ENCODE data around the gene TRIM41.

The TRIM41 gene

DNA sequence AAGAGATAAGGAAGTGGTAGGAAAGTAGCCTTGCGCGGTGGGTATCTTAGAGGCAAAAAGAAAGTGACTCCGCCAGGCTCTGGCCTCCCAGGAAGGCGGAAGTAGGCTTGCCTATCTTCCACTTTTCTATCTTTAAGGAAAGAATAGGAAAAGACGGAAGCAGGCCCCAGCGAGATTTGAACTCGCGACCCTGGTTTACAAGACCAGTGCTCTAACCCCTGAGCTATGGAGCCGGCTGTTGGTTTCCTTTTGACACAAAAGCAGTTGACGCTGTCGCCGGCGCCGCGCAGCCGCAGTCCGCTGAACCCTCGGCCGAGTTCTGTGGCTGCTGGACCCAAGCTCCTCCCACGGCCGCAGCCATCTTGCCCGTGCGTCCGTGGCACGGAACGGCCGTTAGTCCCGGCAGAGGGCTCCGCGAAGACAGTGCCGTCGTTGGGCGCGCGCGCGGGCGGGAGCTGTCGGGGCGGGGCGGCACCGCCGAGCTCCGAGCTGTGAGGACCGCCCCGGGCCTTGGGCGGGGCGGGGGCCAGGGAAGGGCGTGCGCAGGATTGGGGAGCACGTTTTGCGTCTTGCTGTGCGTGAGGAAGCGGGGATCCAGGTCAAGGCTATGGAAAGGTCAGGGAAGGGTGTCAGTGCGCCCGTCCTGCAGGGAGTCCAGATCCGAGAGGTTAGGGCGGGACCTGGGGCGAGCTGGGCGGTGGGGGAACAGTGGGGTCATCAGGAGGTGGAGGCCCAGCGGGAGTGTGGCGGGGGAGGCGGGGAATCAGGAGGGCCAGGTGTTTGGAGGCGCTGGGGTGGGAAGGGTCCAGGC is 31.4 kb upstream of the TRIM41 start (continued):
- TF ChIP-seq, protein P1, sequence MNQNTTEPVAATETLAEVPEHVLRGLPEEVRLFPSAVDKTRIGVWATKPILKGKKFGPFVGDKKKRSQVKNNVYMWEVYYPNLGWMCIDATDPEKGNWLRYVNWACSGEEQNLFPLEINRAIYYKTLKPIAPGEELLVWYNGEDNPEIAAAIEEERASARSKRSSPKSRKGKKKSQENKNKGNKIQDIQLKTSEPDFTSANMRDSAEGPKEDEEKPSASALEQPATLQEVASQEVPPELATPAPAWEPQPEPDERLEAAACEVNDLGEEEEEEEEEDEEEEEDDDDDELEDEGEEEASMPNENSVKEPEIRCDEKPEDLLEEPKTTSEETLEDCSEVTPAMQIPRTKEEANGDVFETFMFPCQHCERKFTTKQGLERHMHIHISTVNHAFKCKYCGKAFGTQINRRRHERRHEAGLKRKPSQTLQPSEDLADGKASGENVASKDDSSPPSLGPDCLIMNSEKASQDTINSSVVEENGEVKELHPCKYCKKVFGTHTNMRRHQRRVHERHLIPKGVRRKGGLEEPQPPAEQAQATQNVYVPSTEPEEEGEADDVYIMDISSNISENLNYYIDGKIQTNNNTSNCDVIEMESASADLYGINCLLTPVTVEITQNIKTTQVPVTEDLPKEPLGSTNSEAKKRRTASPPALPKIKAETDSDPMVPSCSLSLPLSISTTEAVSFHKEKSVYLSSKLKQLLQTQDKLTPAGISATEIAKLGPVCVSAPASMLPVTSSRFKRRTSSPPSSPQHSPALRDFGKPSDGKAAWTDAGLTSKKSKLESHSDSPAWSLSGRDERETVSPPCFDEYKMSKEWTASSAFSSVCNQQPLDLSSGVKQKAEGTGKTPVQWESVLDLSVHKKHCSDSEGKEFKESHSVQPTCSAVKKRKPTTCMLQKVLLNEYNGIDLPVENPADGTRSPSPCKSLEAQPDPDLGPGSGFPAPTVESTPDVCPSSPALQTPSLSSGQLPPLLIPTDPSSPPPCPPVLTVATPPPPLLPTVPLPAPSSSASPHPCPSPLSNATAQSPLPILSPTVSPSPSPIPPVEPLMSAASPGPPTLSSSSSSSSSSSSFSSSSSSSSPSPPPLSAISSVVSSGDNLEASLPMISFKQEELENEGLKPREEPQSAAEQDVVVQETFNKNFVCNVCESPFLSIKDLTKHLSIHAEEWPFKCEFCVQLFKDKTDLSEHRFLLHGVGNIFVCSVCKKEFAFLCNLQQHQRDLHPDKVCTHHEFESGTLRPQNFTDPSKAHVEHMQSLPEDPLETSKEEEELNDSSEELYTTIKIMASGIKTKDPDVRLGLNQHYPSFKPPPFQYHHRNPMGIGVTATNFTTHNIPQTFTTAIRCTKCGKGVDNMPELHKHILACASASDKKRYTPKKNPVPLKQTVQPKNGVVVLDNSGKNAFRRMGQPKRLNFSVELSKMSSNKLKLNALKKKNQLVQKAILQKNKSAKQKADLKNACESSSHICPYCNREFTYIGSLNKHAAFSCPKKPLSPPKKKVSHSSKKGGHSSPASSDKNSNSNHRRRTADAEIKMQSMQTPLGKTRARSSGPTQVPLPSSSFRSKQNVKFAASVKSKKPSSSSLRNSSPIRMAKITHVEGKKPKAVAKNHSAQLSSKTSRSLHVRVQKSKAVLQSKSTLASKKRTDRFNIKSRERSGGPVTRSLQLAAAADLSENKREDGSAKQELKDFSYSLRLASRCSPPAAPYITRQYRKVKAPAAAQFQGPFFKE (tag by site-specific recombination; IDR thresholded peaks at IDR 0.05; ENCODE audit: borderline replicate concordance): no peak
- TF ChIP-seq, protein P2, sequence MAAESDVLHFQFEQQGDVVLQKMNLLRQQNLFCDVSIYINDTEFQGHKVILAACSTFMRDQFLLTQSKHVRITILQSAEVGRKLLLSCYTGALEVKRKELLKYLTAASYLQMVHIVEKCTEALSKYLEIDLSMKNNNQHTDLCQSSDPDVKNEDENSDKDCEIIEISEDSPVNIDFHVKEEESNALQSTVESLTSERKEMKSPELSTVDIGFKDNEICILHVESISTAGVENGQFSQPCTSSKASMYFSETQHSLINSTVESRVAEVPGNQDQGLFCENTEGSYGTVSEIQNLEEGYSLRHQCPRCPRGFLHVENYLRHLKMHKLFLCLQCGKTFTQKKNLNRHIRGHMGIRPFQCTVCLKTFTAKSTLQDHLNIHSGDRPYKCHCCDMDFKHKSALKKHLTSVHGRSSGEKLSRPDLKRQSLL (tag by site-specific recombination; IDR thresholded peaks at IDR 0.05): peak; percentile 70; the same call in 1 of the 2 replicates
- 0 out of 2 replicates have a peak, but pooled peaks have one; percentile 44 for TF ChIP-seq ZSCAN23 (tag by site-specific recombination; IDR thresholded peaks at IDR 0.05)
- TF ChIP-seq ZNF596 (tag by site-specific recombination; IDR thresholded peaks at IDR 0.05): no peak
- TF ChIP-seq ZNF391 (tag by site-specific recombination; IDR thresholded peaks at IDR 0.05; ENCODE audit: borderline replicate concordance, low read depth): 0 out of 2 replicates have a peak, but pooled peaks have one; percentile 16
- TF ChIP-seq, protein P3, sequence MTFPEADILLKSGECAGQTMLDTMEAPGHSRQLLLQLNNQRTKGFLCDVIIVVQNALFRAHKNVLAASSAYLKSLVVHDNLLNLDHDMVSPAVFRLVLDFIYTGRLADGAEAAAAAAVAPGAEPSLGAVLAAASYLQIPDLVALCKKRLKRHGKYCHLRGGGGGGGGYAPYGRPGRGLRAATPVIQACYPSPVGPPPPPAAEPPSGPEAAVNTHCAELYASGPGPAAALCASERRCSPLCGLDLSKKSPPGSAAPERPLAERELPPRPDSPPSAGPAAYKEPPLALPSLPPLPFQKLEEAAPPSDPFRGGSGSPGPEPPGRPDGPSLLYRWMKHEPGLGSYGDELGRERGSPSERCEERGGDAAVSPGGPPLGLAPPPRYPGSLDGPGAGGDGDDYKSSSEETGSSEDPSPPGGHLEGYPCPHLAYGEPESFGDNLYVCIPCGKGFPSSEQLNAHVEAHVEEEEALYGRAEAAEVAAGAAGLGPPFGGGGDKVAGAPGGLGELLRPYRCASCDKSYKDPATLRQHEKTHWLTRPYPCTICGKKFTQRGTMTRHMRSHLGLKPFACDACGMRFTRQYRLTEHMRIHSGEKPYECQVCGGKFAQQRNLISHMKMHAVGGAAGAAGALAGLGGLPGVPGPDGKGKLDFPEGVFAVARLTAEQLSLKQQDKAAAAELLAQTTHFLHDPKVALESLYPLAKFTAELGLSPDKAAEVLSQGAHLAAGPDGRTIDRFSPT (tag by site-specific recombination; IDR thresholded peaks at IDR 0.05): no peak
- TF ChIP-seq ZNF521 (tag by site-specific recombination; IDR thresholded peaks at IDR 0.05): no peak
- 0 out of 2 replicates have a peak, but pooled peaks have one; percentile 18 for TF ChIP-seq ZBTB48 (tag by site-specific recombination; IDR thresholded peaks at IDR 0.05)
- TF ChIP-seq ZNF660 (tag by site-specific recombination; IDR thresholded peaks at IDR 0.05): peak; percentile 85
- TF ChIP-seq ZNF157 (tag by site-specific recombination; IDR thresholded peaks at IDR 0.05): no peak
- TF ChIP-seq ZNF785 (tag by site-specific recombination; IDR thresholded peaks at IDR 0.05): no peak
- peak; percentile 17; the same call in 1 of the 2 replicates for TF ChIP-seq ZNF610 (tag by site-specific recombination; IDR thresholded peaks at IDR 0.05; ENCODE audit: borderline replicate concordance)
- peak; percentile 54; the same call in 1 of the 2 replicates for TF ChIP-seq ZEB2 (tag by site-specific recombination; IDR thresholded peaks at IDR 0.05)
- TF ChIP-seq ZNF555 (tag by site-specific recombination; conservative IDR thresholded peaks at IDR 0.05): no peak
- peak; percentile 47 for TF ChIP-seq KLF9 (tag by site-specific recombination; IDR thresholded peaks at IDR 0.05; ENCODE audit: low read depth)
- no peak for TF ChIP-seq ZNF549 (tag by site-specific recombination; IDR thresholded peaks at IDR 0.05)
- TF ChIP-seq ZSCAN30 (tag by site-specific recombination; IDR thresholded peaks at IDR 0.05): peak; percentile 99
- TF ChIP-seq, protein P4, sequence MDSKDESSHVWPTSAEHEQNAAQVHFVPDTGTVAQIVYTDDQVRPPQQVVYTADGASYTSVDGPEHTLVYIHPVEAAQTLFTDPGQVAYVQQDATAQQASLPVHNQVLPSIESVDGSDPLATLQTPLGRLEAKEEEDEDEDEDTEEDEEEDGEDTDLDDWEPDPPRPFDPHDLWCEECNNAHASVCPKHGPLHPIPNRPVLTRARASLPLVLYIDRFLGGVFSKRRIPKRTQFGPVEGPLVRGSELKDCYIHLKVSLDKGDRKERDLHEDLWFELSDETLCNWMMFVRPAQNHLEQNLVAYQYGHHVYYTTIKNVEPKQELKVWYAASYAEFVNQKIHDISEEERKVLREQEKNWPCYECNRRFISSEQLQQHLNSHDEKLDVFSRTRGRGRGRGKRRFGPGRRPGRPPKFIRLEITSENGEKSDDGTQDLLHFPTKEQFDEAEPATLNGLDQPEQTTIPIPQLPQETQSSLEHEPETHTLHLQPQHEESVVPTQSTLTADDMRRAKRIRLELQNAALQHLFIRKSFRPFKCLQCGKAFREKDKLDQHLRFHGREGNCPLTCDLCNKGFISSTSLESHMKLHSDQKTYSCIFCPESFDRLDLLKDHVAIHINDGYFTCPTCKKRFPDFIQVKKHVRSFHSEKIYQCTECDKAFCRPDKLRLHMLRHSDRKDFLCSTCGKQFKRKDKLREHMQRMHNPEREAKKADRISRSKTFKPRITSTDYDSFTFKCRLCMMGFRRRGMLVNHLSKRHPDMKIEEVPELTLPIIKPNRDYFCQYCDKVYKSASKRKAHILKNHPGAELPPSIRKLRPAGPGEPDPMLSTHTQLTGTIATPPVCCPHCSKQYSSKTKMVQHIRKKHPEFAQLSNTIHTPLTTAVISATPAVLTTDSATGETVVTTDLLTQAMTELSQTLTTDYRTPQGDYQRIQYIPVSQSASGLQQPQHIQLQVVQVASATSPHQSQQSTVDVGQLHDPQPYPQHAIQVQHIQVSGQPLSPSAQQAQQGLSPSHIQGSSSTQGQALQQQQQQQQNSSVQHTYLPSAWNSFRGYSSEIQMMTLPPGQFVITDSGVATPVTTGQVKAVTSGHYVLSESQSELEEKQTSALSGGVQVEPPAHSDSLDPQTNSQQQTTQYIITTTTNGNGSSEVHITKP (tag by site-specific recombination; IDR thresholded peaks at IDR 0.05): peak; percentile 65
- TF ChIP-seq GLIS2 (tag by site-specific recombination; IDR thresholded peaks at IDR 0.05): peak; percentile 50
- TF ChIP-seq, protein P5, sequence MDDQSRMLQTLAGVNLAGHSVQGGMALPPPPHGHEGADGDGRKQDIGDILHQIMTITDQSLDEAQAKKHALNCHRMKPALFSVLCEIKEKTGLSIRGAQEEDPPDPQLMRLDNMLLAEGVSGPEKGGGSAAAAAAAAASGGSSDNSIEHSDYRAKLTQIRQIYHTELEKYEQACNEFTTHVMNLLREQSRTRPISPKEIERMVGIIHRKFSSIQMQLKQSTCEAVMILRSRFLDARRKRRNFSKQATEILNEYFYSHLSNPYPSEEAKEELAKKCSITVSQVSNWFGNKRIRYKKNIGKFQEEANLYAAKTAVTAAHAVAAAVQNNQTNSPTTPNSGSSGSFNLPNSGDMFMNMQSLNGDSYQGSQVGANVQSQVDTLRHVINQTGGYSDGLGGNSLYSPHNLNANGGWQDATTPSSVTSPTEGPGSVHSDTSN (CRISPR knock-in tag; IDR thresholded peaks at IDR 0.05): peak; percentile 74; the same call in 1 of the 2 replicates
- peak; percentile 76 for TF ChIP-seq ZNF335 (tag by site-specific recombination; conservative IDR thresholded peaks at IDR 0.05)
- TF ChIP-seq ZNF560 (tag by site-specific recombination; IDR thresholded peaks at IDR 0.05; ENCODE audit: borderline replicate concordance): no peak
- peak; percentile 95 for TF ChIP-seq IKZF3 (tag by site-specific recombination; IDR thresholded peaks at IDR 0.05)
- TF ChIP-seq ZNF747 (tag by site-specific recombination; IDR thresholded peaks at IDR 0.05): no peak
